IgD-negative memory B cell (primary cell): ENCODE results near the gene NXPH3. TPM values are rescaled to one million over a fixed set of nuclear protein-coding genes. Genes with fewer than 3 reads are reported as not detected.
A peak's percentile ranks its signal among the peaks of the same experiment; 100 is the strongest.
"Not testable (repeated sequence)": the region's sequence is repeated elsewhere in the genome, so short reads cannot be mapped to it uniquely, and the experiment has no call there.

ENCODE experiments used
- H3K27ac Mint-ChIP-seq, 3 donors: one replicate each; pipeline ENCODE4 v1.8.0; 2020 to 2022; ENCODE audit warnings: mild to moderate bottlenecking in 3 of 3, mixed read lengths in 3 of 3, moderate library complexity in 1 of 3
- H3K27me3 Mint-ChIP-seq: one replicate; pipeline ENCODE4 v1.8.0; 2021; ENCODE audit warnings: mixed read lengths
- H3K36me3 Mint-ChIP-seq: one replicate; pipeline ENCODE4 v1.8.0; 2020; ENCODE audit warnings: mild to moderate bottlenecking, mixed read lengths
- H3K4me1 Mint-ChIP-seq, 3 donors: one replicate each; pipeline ENCODE4 v1.8.0; 2020 to 2022; ENCODE audit warnings: mixed read lengths in 3 of 3, mild to moderate bottlenecking in 1 of 3
- H3K4me3 Mint-ChIP-seq, 4 donors: one replicate each; pipeline ENCODE4 v1.8.0; 2020 to 2022; ENCODE audit warnings: mild to moderate bottlenecking in 4 of 4, mixed read lengths in 4 of 4, moderate library complexity in 3 of 4
- H3K9me3 Mint-ChIP-seq, 3 donors: one replicate each; pipeline ENCODE4 v1.8.0; 2020 to 2021; ENCODE audit warnings: mixed read lengths in 3 of 3, mild to moderate bottlenecking in 1 of 3
- polyA plus RNA-seq: library from polyadenylated mRNA; unstranded; fragments of 300-500 nt; fragmentation: Illumina TruSeq; gene quantifications from one replicate; pipeline ENCODE4 v1.2.3, GENCODE V29; 2021

Gene NXPH3
- polyA plus RNA-seq, 1 donor from 2014 or later: not detected

GRCh38 chr17:49567104-49567521 is 8.6 kb upstream of the NXPH3 start:
- peaks cover 0 to 6% (median 5%) of the 10 kb centered on the region in 3 donors for H3K4me1 Mint-ChIP-seq
- H3K27ac Mint-ChIP-seq: peak overlapping the region in 1 of 3 donors; percentile 68
- H3K9me3 Mint-ChIP-seq: no peaks in the 10 kb centered on the region
- peaks cover 18% of the 10 kb centered on the region for H3K27me3 Mint-ChIP-seq
- peaks cover 3% of the 10 kb centered on the region for H3K36me3 Mint-ChIP-seq
- H3K4me3 Mint-ChIP-seq: peak overlapping the region in 1 of 4 donors; percentile 6

GRCh38 chr17:49567871-49568694 is 7.6 kb upstream of the NXPH3 start:
- peak overlapping the region; percentile 14 to 68 (median 38) for H3K27ac Mint-ChIP-seq
- H3K4me3 Mint-ChIP-seq: peak overlapping the region; percentile 53 to 77 (median 70)
- peaks cover 2% of the 10 kb centered on the region for H3K36me3 Mint-ChIP-seq
- H3K27me3 Mint-ChIP-seq: peaks cover 20% of the 10 kb centered on the region
- H3K9me3 Mint-ChIP-seq: no peaks in the 10 kb centered on the region
- peaks cover 0 to 6% (median 5%) of the 10 kb centered on the region in 3 donors for H3K4me1 Mint-ChIP-seq

GRCh38 chr17:49568695-49569047 is 7.0 kb upstream of the NXPH3 start:
- Mint-ChIP-seq H3K27ac (peak overlapping the region in 1 of 3 donors; percentile 38), H3K27me3 (peaks cover 22% of the 10 kb centered on the region), H3K4me3 (peak overlapping the region in 1 of 4 donors; percentile 69)
- H3K4me1 Mint-ChIP-seq, H3K36me3 Mint-ChIP-seq, H3K9me3 Mint-ChIP-seq: not testable (repeated sequence)

- Mint-ChIP-seq H3K27ac (peak overlapping the region in 1 of 3 donors; percentile 13), H3K9me3 (no peaks in the 10 kb centered on the region), H3K27me3 (peaks cover 29% of the 10 kb centered on the region)
Observed at GRCh38 chr17:49570540-49571242, 5.0 kb upstream of the NXPH3 start.

GRCh38 chr17:49571283-49571682 is 4.4 kb upstream of the NXPH3 start:
- peaks cover 0 to 8% (median 6%) of the 10 kb centered on the region in 3 donors for H3K4me1 Mint-ChIP-seq
- peaks cover 26% of the 10 kb centered on the region for H3K27me3 Mint-ChIP-seq
- no peaks in the 10 kb centered on the region for H3K36me3 Mint-ChIP-seq
- peak overlapping the region in 1 of 3 donors; percentile 13 for H3K27ac Mint-ChIP-seq
- H3K4me3 Mint-ChIP-seq: peak overlapping the region in 2 of 4 donors; percentile 4 to 95
- H3K9me3 Mint-ChIP-seq: no peaks in the 10 kb centered on the region

More at GRCh38 chr17:49570540-49571242, 5.0 kb upstream of the NXPH3 start:
- H3K36me3 Mint-ChIP-seq: no peaks in the 10 kb centered on the region
- H3K4me1 Mint-ChIP-seq: peaks cover 0 to 6% (median 5%) of the 10 kb centered on the region in 3 donors
- peak overlapping the region; percentile 4 to 95 (median 58) for H3K4me3 Mint-ChIP-seq

- Mint-ChIP-seq H3K4me3 (peak overlapping the region in 1 of 4 donors; percentile 95), H3K27me3 (peaks cover 25% of the 10 kb centered on the region), H3K4me1 (peaks cover 0 to 8% (median 6%) of the 10 kb centered on the region in 3 donors), H3K9me3 (no peaks in the 10 kb centered on the region), H3K36me3 (no peaks in the 10 kb centered on the region), H3K27ac (peak overlapping the region in 1 of 3 donors; percentile 13)
Observed at GRCh38 chr17:49571764-49572163, 3.9 kb upstream of the NXPH3 start.

GRCh38 chr17:49572226-49572625 is 3.4 kb upstream of the NXPH3 start:
- peaks cover 26% of the 10 kb centered on the region for H3K27me3 Mint-ChIP-seq
- no peaks in the 10 kb centered on the region for H3K9me3 Mint-ChIP-seq
- no peaks in the 10 kb centered on the region for H3K36me3 Mint-ChIP-seq
- H3K27ac Mint-ChIP-seq: peak overlapping the region in 1 of 3 donors; percentile 16
- H3K4me3 Mint-ChIP-seq: peak overlapping the region in 1 of 4 donors; percentile 95
- peaks cover 0 to 10% (median 6%) of the 10 kb centered on the region in 3 donors for H3K4me1 Mint-ChIP-seq

GRCh38 chr17:49572806-49573420 is 2.8 kb upstream of the NXPH3 start:
- Mint-ChIP-seq H3K4me3 (peak overlapping the region in 1 of 4 donors; percentile 17), H3K27ac (peak overlapping the region in 1 of 3 donors; percentile 10), H3K9me3 (no peaks in the 10 kb centered on the region), H3K4me1 (peaks cover 0 to 8% (median 6%) of the 10 kb centered on the region in 3 donors), H3K36me3 (no peaks in the 10 kb centered on the region), H3K27me3 (peaks cover 30% of the 10 kb centered on the region)

GRCh38 chr17:49573510-49574322 is 2.0 kb upstream of the NXPH3 start:
- peaks cover 0 to 5% (median 2%) of the 10 kb centered on the region in 3 donors for H3K4me1 Mint-ChIP-seq
- no peaks in the 10 kb centered on the region for H3K9me3 Mint-ChIP-seq
- peaks cover 32% of the 10 kb centered on the region for H3K27me3 Mint-ChIP-seq
- peak overlapping the region in 2 of 4 donors; percentile 17 to 49 for H3K4me3 Mint-ChIP-seq
- no peak overlapping the region for H3K27ac Mint-ChIP-seq
- no peaks in the 10 kb centered on the region for H3K36me3 Mint-ChIP-seq

- H3K36me3 Mint-ChIP-seq: no peaks in the 10 kb centered on the region
- no peak overlapping the region for H3K27ac Mint-ChIP-seq
- peak overlapping the region in 2 of 4 donors; percentile 9 to 49 for H3K4me3 Mint-ChIP-seq
- peaks cover 0 to 5% (median 2%) of the 10 kb centered on the region in 3 donors for H3K4me1 Mint-ChIP-seq
- no peaks in the 10 kb centered on the region for H3K9me3 Mint-ChIP-seq
- H3K27me3 Mint-ChIP-seq: peaks cover 36% of the 10 kb centered on the region
Observed at GRCh38 chr17:49574323-49574781, 1.3 kb upstream of the NXPH3 start.

- H3K27ac Mint-ChIP-seq: no peak overlapping the region
- peak overlapping the region in 3 of 4 donors; percentile 54 to 72 (median 70) for H3K4me3 Mint-ChIP-seq
- H3K27me3 Mint-ChIP-seq: peaks cover 36% of the 10 kb centered on the region
- peaks cover 0 to 5% (median 2%) of the 10 kb centered on the region in 3 donors for H3K4me1 Mint-ChIP-seq
- H3K36me3 Mint-ChIP-seq: no peaks in the 10 kb centered on the region
- no peaks in the 10 kb centered on the region for H3K9me3 Mint-ChIP-seq
Observed at GRCh38 chr17:49574945-49575678, 559 bp upstream of the NXPH3 start.

GRCh38 chr17:49576088-49576916 is 631 bp downstream of the NXPH3 start:
- peaks cover 0 to 5% (median 2%) of the 10 kb centered on the region in 3 donors for H3K4me1 Mint-ChIP-seq
- H3K36me3 Mint-ChIP-seq: no peaks in the 10 kb centered on the region
- H3K27me3 Mint-ChIP-seq: peaks cover 32% of the 10 kb centered on the region
- no peak overlapping the region for H3K27ac Mint-ChIP-seq
- peak overlapping the region in 2 of 4 donors; percentile 65 to 92 for H3K4me3 Mint-ChIP-seq
- no peaks in the 10 kb centered on the region for H3K9me3 Mint-ChIP-seq
